DMS53 treated with DMSO at 0.1 percent for 48 hours (cell line): ENCODE data around the gene IGSF1.
"Not testable (repeated sequence)": the region's sequence is repeated elsewhere in the genome, so short reads cannot be mapped to it uniquely, and the experiment has no call there.

ENCODE experiments used
- DNase-seq: peaks from one replicate; lab custom pipeline; 2025; ENCODE audit not compliant: unreplicated experiment; lab: John Stamatoyannopoulos, UW

The IGSF1 gene

DNA sequence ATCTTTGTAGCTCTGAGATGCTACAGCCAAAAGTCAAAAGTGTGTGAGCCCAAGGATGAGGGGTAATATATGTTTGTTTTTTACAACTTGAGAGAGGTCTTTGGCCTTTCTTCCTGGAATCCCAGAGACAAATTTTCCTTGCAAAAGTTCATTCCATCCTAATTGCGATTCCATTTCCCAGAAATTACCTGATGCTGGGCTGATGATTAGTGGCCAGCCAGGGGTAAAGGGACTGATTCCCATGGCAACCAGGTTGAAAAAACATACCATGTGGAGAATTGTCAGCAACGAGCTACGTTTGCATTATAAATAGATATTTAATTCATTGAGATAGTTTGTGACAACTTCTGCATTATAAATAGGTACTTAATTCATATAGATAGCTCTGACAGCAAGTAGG is 17.8 kb downstream of the IGSF1 start:
- DNase-seq = no peak

DNA sequence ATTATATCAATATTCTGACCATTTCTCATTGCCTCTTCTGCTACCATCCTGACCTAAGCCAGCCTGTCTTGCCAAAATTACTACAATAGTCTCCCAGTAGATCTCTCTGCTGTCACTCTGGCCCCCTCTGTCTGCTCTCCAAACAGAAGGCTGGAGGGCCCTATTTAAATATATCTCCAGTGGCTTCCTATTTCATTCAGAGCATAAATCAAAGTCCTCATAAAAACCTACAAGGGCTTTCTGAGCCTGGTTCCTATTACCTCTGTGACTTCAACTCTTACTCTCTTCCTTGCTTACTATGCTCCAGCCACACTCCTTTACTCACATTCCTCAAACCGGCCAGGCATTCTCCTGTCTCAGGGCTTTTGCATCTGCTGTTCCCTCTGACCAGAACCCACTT is 19.0 kb downstream of the IGSF1 start:
- no peak for DNase-seq

DNA sequence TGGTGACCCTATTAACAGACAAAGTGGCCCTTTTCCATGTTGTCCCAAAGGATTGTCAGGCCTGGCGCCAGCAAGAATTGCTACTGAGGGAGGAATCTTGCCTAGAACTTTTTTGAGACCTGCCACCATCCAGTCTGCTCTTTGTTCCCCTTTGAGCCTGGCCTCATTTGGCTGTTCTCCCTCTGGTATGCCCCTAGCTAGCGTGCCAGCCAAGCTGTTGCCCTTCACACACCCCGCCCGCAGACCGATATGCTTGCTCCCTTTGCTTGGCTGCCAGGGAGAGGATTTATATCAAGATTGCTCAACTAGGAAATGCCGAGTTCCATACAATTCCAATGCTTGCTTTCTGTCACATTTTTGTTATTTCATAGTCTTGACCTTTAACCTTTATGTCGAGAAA is 24.4 kb downstream of the IGSF1 start:
- DNase-seq = no peak

DNA sequence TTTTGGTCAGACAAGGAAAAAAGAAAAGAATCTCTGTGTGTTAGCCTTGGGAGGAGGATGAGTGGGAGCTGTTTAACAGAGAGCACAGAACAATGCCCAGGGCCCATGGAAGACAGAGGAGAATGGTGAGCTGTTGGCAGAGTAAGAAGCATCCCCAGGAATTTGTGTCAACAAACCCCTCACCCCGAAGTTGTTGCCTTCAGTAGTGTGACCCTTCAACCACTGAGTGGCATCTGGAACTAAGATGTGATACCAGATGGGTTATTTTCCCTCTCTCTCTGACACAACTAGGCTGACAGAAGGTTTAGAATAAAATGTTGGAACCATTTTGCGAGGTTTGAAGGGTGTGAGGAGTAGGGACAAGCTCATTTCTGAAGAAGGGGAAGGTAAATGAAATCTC is 25.1 kb downstream of the IGSF1 start:
- no peak for DNase-seq

DNA sequence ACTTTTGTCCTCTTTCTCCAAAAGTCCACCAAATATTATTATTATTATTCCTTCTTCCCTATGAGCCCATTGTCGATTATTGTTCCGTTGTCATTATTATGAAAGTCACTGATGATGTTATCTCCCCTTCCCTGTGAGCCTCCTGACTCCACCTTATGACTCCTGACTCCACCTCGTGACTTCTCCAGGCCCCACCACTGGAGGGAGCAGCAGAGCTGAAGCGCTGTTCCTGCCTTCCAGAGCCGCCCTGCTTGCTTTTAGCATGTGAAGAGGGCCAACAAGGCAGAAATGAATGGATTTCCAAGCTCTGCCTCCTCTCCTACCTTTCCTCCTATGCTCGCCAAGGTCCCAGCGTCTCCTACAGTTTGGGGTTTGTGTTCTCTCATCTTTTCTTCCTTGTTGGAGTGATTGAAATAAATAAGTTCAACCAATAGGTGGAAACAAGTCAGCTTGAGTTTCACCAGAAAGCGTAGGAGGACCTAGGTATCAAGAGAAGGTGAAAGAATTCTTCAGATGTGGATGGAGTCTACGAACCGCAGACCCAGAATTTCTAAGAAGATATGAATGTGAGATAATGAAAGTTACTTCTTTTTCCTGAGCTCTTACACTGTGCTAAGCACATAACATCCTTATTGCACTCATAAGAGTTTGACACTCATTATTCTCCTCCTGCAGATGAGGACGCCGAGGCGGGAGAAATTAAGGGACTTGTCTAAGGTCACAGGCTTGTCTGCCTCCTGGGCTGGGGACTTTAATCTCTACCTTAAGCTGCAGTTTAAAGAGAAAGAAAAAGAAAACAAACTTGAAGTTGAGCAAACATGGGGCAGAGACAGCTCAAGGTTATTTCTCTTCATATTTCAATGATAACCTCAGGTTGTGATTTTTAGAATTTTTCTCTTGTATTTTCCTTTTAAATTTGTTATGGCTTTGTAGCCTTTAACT is 26.1 kb downstream of the IGSF1 start:
- DNase-seq = peak; percentile 6

DNA sequence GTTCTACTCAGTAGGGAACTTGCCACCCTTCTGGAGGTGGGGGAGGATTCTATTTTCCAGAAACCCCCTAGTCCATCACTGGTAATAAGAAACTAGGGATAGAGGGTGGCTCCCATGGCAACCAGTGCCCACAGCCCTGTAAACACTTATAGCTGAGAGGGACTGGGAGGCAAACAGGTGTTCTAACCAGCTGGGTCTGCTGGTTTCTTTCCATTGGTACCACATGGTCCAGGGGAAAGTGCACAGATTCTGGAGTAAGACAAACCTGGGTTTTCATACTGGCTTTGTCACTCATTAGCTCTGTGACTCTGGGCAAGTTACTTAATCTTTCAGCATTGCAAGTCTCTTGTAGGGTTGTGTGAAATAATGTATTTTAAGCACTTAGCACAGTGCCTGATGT is 26.9 kb downstream of the IGSF1 start:
- DNase-seq = no peak

DNA sequence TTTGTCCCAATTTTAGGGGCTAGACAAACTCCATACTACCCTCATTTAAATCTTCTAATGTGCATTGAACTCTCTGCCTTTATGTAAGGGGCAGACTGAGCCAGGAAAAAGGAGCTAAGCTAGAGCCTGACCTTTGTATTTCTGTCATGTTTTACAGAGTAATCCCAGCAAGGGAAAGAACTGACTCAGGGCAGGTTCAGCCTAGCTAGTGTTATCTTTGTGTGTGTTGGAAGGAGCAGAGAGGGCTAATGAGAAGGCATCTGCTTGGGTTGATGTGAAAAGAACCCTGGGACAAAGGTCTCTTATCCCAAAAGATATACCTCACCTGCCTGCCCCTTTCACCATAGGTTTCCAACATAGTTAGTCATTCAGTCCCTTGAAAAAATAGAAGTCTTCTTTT is 31.7 kb downstream of the IGSF1 start:
- no peak for DNase-seq

DNA sequence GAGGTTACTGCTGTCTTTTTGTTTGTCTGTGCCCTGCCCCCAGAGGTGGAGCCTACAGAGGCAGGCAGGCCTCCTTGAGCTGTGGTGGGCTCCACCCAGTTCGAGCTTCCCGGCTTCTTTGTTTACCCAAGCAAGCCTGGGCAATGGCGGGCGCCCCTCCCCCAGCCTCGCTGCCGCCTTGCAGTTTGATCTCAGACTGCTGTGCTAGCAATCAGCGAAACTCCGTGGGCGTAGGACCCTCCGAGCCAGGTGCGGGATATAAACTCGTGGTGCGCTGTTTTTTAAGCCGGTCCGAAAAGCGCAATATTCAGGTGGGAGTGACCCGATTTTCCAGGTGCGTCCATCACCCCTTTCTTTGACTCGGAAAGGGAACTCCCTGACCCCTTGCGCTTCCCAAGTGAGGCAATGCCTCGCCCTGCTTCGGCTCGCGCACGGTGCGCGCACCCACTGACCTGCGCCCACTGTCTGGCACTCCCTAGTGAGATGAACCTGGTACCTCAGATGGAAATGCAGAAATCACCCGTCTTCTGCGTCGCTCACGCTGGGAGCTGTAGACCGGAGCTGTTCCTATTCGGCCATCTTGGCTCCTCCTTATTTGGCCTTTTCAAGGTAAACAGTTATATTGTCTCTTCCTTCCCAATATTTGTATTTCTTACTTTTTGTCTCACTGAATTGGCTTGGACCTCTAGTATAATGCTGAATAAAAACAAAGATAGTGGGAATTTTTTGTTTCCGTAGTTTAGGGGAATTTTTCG is 37.9 kb downstream of the IGSF1 start:
- not testable (repeated sequence) for DNase-seq

DNA sequence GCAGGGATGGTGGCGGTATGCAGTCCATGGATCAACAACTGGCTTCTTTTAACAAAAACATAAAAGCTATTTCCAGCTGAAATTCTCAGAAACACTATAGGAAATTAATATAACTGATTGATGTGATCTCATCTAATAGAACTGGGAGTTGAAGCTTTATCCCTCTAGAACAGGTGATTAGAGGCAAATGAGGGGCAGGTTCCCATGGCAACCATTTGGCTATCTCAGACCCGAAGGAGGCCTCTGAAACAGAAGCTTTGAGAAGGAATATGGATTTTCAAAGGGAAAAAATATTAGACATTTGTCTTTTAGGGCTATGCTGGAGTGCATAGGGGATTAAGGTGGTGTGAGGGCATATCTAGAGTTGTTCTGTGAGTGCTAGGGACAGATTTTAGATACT is 50.0 kb downstream of the IGSF1 start:
- DNase-seq = no peak

DNA sequence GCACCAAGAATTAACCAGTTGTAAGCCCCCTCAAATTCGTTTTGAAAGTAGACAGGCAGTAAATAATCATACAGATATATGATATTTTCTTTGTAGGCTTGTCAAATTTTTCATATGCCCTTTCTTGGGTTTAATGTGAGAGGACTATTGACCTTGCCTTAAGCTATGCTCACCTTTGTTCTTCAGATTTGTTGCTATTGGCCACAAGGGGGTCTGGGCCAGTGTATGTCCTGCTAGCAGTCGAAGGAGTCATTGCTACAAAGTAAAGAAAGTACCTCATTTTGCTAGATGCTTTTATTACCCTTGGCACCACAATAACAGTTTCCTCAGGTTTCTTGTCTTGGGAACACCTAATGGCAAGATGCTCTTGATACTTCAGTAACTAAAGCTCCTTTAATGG is 51.7 kb downstream of the IGSF1 start:
- no peak for DNase-seq

DNA sequence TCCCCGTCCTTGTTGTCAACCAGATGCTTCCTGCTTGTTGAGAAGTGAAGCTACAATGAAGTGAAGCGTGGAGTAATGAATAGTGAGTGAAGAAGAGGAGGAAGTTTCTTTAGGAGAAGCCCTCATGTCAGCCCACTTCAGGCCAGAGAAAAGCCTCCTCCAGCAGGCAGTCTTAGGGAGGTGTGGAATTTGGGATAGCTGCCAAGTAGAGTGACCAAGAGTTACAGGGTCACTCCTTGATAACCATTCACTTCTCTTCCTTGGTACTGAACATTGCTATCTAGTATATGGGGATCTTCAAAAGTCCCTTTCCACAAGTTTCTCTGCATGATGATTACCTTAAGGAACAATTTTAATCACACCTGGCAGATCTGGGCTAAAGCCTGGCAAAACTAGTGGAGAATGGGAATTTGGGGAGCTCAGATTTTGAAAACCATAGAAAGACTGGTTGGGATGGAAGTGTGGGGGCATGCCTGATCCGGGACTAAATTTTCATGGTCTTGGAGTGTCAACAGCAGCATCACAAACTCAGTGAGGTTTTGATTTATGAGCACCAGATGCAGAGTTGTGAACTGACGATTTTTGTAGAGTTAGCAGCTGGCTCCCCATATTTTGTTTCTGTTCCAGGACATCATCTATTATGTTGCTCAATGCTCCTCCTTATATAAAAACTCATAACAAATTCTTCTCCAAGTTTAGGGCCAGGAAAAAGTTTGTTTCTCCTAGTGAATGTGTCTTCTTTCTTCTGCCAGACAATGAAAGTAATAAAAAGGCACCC is 53.1 kb downstream of the IGSF1 start:
- DNase-seq = no peak

DNA sequence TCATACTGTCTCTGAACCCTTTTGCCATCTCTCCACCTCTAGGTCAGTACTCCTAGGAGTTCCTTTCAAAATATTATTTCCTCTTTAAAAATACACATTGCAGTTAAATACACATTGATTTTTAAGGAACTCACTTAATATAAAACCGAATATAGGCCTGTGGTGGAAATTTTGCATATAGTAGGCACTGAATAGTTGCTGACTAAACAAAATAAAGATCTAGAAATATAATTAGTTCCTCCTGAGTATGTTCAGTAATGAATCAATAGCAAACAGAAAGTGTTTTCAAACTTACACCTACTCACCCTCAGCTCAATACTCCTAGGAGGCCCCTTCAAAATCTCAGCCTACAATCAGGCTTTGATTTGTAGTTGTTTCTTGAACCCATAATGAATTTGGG is 61.5 kb downstream of the IGSF1 start:
- no peak for DNase-seq

DNA sequence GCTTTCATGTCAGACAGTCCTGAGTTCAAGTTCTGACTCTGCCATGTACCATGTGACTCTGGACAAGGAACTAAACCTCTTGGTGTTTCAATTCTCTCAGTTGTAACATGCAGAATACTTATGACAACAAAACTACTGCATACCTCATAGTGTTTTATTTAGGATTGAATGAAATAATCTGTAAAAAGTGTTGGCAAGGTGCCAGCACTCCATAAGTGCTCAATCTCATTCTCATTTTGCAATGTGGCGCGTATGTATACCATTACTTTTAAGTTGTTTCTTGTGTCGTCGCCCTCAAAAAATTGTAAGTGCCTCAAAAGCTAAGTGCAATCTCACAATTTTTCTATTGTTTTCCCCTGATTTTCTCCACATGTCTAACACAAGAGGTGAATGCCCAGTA is 62.5 kb downstream of the IGSF1 start:
- DNase-seq = no peak

DNA sequence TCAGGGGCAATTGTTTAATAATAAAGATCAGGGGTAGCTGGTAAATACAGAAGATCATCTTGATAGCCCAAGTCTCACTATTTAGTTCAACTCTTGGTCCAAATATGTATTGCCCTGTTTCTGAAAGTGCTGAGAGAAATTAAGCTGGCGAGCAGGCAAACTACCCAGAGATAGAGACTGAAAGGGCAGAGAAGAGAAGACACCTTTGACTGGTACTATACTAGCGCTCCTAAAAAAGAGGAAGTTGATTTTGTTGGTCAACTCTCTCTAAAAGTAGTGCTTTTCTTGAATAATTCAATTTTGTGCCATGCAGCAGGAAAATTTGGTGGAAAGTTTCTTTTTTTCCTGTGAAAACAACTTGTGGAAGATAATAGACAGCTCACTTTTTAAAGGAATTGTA is 64.0 kb downstream of the IGSF1 start:
- DNase-seq = no peak
